GM18526 (cell line): Measurements from ENCODE around the gene RBCK1.
A peak's percentile ranks its signal among the peaks of the same experiment; 100 is the strongest.

ENCODE experiments used
- POLR2A ChIP-seq: IDR thresholded peaks from 3 replicates; pipeline ENCODE4 v1.6.1; 2011; ENCODE audit not compliant: insufficient read length; ENCODE audit errors: extremely low read depth

Gene RBCK1

GRCh38 chr20:404088-404487 lies 4.0 kb upstream of the RBCK1 start:
- no peak for TF ChIP-seq POLR2A

DNA sequence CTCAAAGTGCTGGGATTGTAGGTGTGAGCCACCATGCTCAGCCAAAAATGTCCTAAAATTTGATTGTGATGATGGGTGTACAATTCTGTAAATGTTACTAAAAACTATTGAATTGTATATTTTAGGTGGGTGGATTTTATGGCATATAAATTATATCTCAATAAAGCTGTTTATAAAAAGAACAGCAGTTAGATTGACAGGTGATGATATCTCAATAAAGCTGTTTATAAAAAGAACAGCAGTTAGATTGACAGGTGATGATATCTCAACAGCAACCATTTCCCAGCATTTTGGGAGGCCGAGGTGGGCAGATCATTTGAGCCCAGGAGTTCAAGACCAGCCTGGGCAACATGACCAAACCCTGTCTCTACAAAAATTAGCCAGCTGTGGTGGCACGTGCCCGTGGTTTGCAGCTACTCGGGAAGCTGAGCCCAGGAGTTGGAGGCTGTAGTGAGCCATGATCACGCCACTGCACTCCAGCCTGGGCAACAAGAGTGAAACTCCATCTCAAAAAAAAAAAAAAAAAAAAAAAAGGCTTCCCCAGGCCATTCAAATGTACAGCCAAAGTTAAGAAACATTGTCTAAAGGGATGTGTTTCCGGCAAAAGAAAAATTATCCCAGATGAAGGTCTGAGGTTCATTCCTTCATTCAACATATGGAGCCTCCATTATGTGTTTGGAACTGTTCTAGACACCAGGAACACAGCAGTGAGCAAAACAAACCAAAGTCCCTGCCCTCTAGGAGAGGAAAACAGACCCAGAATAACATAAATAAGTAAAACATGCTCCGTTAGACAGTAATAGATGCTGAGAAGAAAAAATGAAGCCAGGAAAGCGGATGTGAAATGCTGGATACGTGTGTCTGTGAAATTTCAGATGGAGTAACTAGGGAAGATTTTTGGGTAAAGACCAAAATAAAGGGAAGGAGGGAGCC lies 1.6 kb upstream of the RBCK1 start:
- no peak for TF ChIP-seq POLR2A

DNA sequence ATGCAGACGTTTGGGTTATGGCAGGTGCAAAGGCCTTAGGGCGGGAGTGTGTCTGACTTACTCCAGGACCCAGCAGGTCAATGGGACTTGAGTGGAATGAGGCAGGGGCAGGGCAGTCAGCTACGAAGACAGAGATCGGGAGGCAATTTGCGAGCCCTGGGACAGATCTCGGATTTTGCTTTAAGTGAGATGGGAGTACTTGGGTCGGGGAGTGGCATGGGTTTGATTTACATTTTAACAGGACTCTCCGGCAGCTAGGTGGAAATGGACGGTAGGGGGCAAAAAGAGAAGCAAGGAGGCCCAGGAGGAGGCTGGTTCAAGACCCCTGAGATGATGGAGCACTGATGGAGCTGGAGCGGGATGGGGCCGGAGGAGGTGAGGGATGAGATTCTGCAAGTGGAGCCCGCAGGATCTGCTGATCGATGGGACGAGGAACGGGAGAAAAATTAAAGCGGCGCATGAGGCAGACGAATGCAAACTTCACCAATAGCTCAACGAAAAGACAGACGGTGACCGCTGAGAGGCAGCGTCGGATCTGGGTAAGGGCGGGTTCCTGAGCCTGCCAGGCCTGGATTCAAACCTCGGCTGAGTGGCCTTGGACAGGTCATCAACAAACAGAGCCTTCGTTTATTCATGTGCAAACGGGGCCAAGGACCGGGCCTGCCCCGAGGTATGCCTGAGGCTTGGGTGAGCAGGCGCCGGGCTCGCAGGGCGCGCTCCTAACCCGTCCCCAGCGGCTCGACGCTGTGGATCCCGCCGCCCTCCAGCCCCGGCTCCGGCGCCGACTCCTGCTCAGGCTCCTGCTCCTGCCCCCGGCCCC lies 756 bp upstream of the RBCK1 start:
- peak; percentile 47 for TF ChIP-seq POLR2A

GRCh38 chr20:408843-409696 lies 971 bp downstream of the RBCK1 start:
- TF ChIP-seq POLR2A: peak; percentile 38

GRCh38 chr20:409697-410559 lies 1.8 kb downstream of the RBCK1 start:
- no peak for TF ChIP-seq POLR2A

DNA sequence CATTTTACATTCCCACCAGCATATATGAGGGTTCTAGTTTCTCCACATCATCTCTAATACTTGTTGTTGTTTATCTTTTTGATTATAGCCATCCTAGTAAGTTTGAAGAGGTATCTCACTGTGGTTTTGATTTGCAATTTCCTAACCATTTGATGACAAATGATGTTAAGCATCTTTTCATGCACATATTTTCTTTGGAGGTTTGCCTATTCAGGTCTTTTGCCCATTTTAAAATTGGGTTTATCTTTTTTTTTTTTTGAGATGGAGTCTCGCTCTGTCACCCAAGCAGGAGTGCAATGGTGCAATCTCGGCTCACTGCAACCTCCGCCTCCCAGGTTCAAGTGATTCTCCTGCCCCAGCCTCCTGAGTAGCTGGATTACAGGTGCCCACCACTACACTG lies 4.0 kb downstream of the RBCK1 start:
- no peak for TF ChIP-seq POLR2A

DNA sequence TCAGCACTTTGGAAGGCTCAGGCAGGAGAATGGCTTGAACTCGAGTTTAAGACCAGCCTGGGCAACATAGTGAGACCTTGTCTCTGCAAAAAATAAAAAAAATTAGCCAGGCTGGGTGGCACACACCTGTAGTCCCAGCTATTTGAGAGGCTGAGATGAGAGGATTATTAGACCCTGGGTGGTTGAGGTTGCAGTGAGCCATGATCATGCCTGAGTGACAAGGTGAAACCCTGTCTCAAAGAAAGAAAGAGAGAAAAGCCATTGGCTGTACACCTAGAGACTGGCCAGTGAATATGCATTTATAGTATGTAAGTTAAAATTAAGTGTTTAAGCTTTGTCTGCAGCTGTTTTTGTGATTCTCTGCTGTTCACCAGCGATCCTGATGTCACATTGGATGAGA lies 6.1 kb downstream of the RBCK1 start:
- no peak for TF ChIP-seq POLR2A

DNA sequence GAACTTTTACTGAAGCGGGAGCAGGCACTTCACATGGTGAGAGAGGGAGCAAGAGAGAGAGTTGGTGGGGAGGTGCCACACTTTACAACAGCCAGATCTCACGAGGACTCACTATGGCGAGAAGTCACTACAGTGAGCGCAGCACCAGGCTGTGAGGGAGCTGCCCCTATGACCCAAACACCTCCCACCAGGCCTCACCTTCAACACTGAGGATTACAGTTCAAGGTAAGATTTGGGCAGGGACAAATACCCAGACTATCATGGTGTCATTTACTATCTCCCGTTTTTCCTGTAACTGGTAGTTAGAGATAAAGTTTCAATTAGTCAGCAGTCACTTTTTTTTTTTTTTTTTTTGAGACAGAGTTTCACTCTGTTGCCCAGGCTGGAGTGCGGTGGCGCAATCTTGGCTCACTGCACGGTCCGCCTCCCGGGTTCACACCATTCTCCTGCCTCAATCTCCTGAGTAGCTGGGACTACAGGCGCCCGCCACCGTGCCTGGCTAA lies 7.8 kb downstream of the RBCK1 start:
- no peak for TF ChIP-seq POLR2A

DNA sequence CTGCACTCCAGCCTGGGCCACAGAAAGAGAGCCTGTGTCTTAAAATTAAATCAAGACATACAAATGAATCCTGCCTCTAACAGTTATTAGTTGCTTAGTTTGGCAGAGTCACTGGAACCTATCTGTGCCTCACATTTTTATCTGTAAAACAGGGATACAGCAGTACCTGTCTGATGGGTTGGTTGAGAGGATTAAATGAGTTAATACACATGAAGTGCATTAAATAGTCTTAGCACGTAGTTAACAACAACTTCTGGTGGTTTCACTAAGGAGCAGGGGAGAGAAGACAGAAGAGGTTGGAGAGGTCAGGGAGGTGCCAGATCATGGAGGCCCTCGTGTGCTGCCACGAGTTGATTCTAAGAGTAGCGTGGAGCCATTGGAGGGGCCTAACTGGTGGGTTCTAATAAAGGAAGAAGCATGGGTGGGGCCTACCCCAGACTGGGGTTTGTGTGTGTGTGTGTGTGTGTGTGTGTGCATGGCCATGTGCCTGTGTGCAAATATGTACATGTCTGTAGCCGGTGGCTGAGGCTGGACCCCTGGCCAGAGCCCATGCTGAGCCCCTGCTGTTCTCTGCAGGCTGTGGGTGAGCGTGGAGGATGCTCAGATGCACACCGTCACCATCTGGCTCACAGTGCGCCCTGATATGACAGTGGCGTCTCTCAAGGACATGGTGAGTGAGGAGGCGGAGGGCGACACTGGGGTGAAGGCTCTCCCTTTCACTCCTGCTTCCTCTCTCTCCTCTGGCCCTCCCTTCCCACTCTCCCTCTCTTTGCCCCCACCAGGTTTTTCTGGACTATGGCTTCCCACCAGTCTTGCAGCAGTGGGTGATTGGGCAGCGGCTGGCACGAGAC lies 9.1 kb downstream of the RBCK1 start:
- TF ChIP-seq POLR2A: no peak

DNA sequence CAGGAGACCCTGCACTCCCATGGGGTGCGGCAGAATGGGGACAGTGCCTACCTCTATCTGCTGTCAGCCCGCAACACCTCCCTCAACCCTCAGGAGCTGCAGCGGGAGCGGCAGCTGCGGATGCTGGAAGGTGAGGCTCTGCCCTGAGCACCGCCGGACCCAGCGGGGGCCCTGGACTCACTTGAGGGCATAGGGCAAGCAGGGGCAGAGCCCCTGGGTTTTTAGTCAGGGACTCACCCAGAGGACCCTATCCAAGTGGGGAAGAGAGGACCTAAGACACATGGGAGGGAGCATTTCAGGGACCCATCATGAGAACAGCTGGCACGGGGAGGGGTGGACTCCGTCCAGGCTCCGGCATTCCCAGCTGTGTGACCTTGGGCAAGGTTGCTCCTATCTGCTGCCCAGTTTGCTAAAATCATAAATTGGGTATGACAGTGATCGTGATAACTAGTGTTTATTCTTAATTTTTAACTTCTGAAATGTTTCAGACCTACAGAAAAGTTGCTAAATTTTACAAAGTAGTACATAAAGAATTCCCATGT lies 9.8 kb downstream of the RBCK1 start:
- TF ChIP-seq POLR2A: no peak

- TF ChIP-seq POLR2A: no peak
These were observed 10.8 kb downstream of the RBCK1 start for GRCh38 chr20:418858-419365.

- TF ChIP-seq POLR2A: no peak
These were observed 11.6 kb downstream of the RBCK1 start for GRCh38 chr20:419556-420165.
